Ovary (tissue), 3 donors: ENCODE data around the gene LRRC10.

Source experiments
- CTCF ChIP-seq, 3 donors: fragments of 450-650 bp in 2 of 3; fragments of 200-600 bp in 1 of 3; IDR thresholded peaks; one replicate each; pipeline versions ENCODE4 v1.5.1 to v1.8.0; 2016 to 2022; ENCODE audit warnings: antibody characterized with exemption in 3 of 3, mild to moderate bottlenecking in 1 of 3
- EP300 ChIP-seq: sonication (generic); formaldehyde crosslinking; IDR thresholded peaks from one replicate; pipeline ENCODE4 v1.6.1; 2017; ENCODE audit warnings: antibody characterized with exemption
- POLR2A ChIP-seq: fragments of 450-650 bp; IDR thresholded peaks from one replicate; pipeline ENCODE4 v1.6.1; 2017; ENCODE audit warnings: antibody characterized with exemption, mild to moderate bottlenecking, moderate library complexity
- donor health status: DM: no; HTN: no; CAD: no.

GRCh38 chr12:69658203-69658602, 47.5 kb upstream of the LRRC10 start:
- TF ChIP-seq CTCF (IDR thresholded peaks at IDR 0.05) = no peak
- no peak for TF ChIP-seq POLR2A
- no peak for TF ChIP-seq EP300
